Endothelial cell of umbilical vein (primary cell): ENCODE measurements around the gene CTTNBP2. TPM values are rescaled to one million over a fixed set of nuclear protein-coding genes. Genes with fewer than 3 reads are reported as not detected.

Source experiments
- BruUV-seq: library from RNA; stranded (reverse); fragments of 400-500 nt; replicated peaks from 2 replicates; lab custom pipeline; 2021; lab: Mats Ljungman, UMichigan
- CTCF ChIA-PET: fragments of 300-600, 350-600 bp; sonication (Branson Sonifier 250); formaldehyde crosslinking; loops from one replicate; lab custom pipeline; 2021; ENCODE audit warnings: antibody characterized with exemption, inconsistent platforms; lab: Charles Lee
- POLR2A ChIA-PET: fragments of 300-600, 350-600 bp; sonication (Branson Sonifier 250); formaldehyde crosslinking; loops from one replicate; lab custom pipeline; 2021; ENCODE audit warnings: antibody characterized with exemption, inconsistent platforms; lab: Charles Lee
- DNase-seq: peaks from one replicate; pipeline ENCODE4 v3.0.0-alpha.2; 2011; ENCODE audit warnings: low read depth, low spot score
- FAIRE-seq: peaks from 2 replicates; lab custom pipeline; 2011; peaks lifted over from hg19 to GRCh38; lab: Jason Lieb, UNC
- H2AFZ ChIP-seq: 2 replicates; pipeline ENCODE4 v1.6.0; 2012; ENCODE audit warnings: low read depth, low read length, control low read depth, inconsistent platforms
- H3K27ac ChIP-seq: 2 replicates; pipeline ENCODE4 v1.5.1; 2011; ENCODE audit warnings: low read depth, mild to moderate bottlenecking, control low read depth, low read length, moderate library complexity; ENCODE audit not compliant: insufficient read depth
- H3K27me3 ChIP-seq, 2 experiments: 2 replicates each; pipeline versions ENCODE4 v1.6.0 to v1.6.1; 2011; ENCODE audit warnings: low read length in 2 of 2, mixed read lengths in 1 of 2; ENCODE audit not compliant: control insufficient read depth in 2 of 2, insufficient read depth in 2 of 2
- H3K36me3 ChIP-seq, 2 experiments: 2 replicates in 1 of 2; 3 replicates in 1 of 2; pipeline ENCODE4 v1.5.1; 2011; ENCODE audit warnings: low read length in 2 of 2, mild to moderate bottlenecking in 1 of 2, moderate library complexity in 1 of 2; ENCODE audit not compliant: control insufficient read depth in 2 of 2, insufficient read depth in 2 of 2; ENCODE audit errors: extremely low read depth in 1 of 2
- H3K4me1 ChIP-seq: 3 replicates; pipeline ENCODE4 v1.5.1; 2011; ENCODE audit warnings: mild to moderate bottlenecking, low read length; ENCODE audit not compliant: control insufficient read depth, insufficient read depth; ENCODE audit errors: extremely low read depth
- H3K4me2 ChIP-seq: 2 replicates; pipeline ENCODE4 v1.6.1; 2011; ENCODE audit warnings: low read length, control low read depth, mixed read lengths; ENCODE audit not compliant: insufficient read depth
- H3K4me3 ChIP-seq, 3 experiments: fragments of 200-600 bp in 1 of 3; sonication (generic), shearing (Covaris generic) in 1 of 3; replicated peaks in 1 of 3; 2 replicates each; pipeline ENCODE4 v1.5.1; 2011 to 2016; ENCODE audit warnings: control low read depth in 3 of 3, low read length in 3 of 3, mild to moderate bottlenecking in 2 of 3, inconsistent platforms in 1 of 3, low read depth in 1 of 3, moderate library complexity in 1 of 3; ENCODE audit not compliant: insufficient read depth in 1 of 3
- H3K79me2 ChIP-seq: 2 replicates; pipeline ENCODE4 v1.6.0; 2012; ENCODE audit warnings: low read length, inconsistent platforms; ENCODE audit not compliant: control insufficient read depth, insufficient read depth
- H3K9ac ChIP-seq: replicated peaks from 2 replicates; pipeline ENCODE3; 2011; ENCODE audit warnings: low read length, control low read depth; ENCODE audit not compliant: insufficient read depth; ENCODE audit errors: extremely low read depth
- H3K9me1 ChIP-seq: replicated peaks from 3 replicates; pipeline ENCODE4 v1.6.0; 2011; ENCODE audit warnings: mild to moderate bottlenecking, low read length; ENCODE audit not compliant: control insufficient read depth, insufficient read depth; ENCODE audit errors: extremely low read depth
- H3K9me3 ChIP-seq: replicated peaks from 2 replicates; pipeline ENCODE4 v1.5.1; 2012; ENCODE audit warnings: low read length, inconsistent platforms; ENCODE audit not compliant: control insufficient read depth, insufficient read depth
- H4K20me1 ChIP-seq: replicated peaks from 2 replicates; pipeline ENCODE3; 2011; ENCODE audit warnings: mild to moderate bottlenecking, low read length; ENCODE audit not compliant: control insufficient read depth, insufficient read depth; ENCODE audit errors: extremely low read depth
- EZH2 ChIP-seq: IDR thresholded peaks from 2 replicates; pipeline ENCODE4 v1.6.1; 2012; ENCODE audit warnings: borderline replicate concordance, low read depth, mild to moderate bottlenecking, moderate library complexity, low read length, inconsistent platforms; ENCODE audit not compliant: severe bottlenecking
- FOS ChIP-seq: IDR thresholded peaks from 2 replicates; pipeline ENCODE4 v1.6.1; 2011; ENCODE audit warnings: mild to moderate bottlenecking, low read length, moderate library complexity, borderline replicate concordance; ENCODE audit not compliant: insufficient read depth
- GATA2 ChIP-seq: IDR thresholded peaks from 2 replicates; pipeline ENCODE4 v1.7.0; 2011; ENCODE audit warnings: low read depth, mild to moderate bottlenecking, moderate library complexity, mixed read lengths, low read length; ENCODE audit not compliant: insufficient read length, insufficient read depth
- JUN ChIP-seq: IDR thresholded peaks from 2 replicates; pipeline ENCODE4 v1.6.1; 2011; ENCODE audit warnings: borderline replicate concordance, low read depth; ENCODE audit not compliant: insufficient read length, insufficient read depth
- MYC ChIP-seq: IDR thresholded peaks from one replicate; pipeline ENCODE4 v1.6.1; 2011; ENCODE audit warnings: mild to moderate bottlenecking, low read depth, low read length
- POLR2A ChIP-seq: IDR thresholded peaks from 2 replicates; pipeline ENCODE4 v1.6.1; 2012; ENCODE audit warnings: low read depth, mild to moderate bottlenecking, control low read depth, low read length
- POLR2AphosphoS5 ChIP-seq: IDR thresholded peaks from 2 replicates; pipeline ENCODE4 v1.6.1; 2012; ENCODE audit warnings: low read depth, mild to moderate bottlenecking, control low read depth, low read length, moderate library complexity; ENCODE audit not compliant: insufficient read depth
- dilution Hi-C: fragments of 300-500 bp; cut with MboI; formaldehyde crosslinking; loops from one replicate; pipeline ENCODE4 v1.15.0; 2019; ENCODE audit warnings: low sequenced_read_pairs; ENCODE audit not compliant: extremely low pct_ligation_motif_present
- intact Hi-C: fragments of 100-400 bp; cut with micrococcal nuclease; formaldehyde crosslinking; loops from one replicate; pipeline ENCODE4 v1.10.0; 2022
- polyA plus RNA-seq, 4 experiments: library from polyadenylated mRNA; depleted of rRNA in 3 of 4; stranded (reverse) in 3 of 4; unstranded in 1 of 4; fragments of >200 nt; gene quantifications; 2 replicates each; pipeline versions ENCODE4 v1.2.1 to v1.2.3, GENCODE V29; 2011 to 2012; ENCODE audit warnings: missing spikeins in 1 of 4
- total RNA-seq: library from RNA; stranded (reverse); gene quantifications from 2 replicates; pipeline ENCODE4 v1.2.3, GENCODE V29; 2021
- TF ChIP-seq, protein P1 (sequence below), 2 donors: IDR thresholded peaks; 1 replicate in 1 of 2; 2 replicates in 1 of 2; pipeline ENCODE4 v1.5.1; 2011; ENCODE audit warnings: low read length in 2 of 2, mild to moderate bottlenecking in 2 of 2, moderate library complexity in 2 of 2, control low read depth in 1 of 2, inconsistent platforms in 1 of 2, low read depth in 1 of 2; ENCODE audit not compliant: insufficient read depth in 1 of 2; ENCODE audit errors: extremely low read depth in 1 of 2
- TF ChIP-seq, protein P2 (sequence below): IDR thresholded peaks from 2 replicates; pipeline ENCODE4 v1.6.1; 2011; ENCODE audit not compliant: insufficient read depth, insufficient read length

Gene CTTNBP2
- total and polyA plus RNA-seq, 2 donors (not counting 3 experiments of a cell fraction or from before 2014, with no cell fraction given) = 0.08 to 0.35 TPM

DNA sequence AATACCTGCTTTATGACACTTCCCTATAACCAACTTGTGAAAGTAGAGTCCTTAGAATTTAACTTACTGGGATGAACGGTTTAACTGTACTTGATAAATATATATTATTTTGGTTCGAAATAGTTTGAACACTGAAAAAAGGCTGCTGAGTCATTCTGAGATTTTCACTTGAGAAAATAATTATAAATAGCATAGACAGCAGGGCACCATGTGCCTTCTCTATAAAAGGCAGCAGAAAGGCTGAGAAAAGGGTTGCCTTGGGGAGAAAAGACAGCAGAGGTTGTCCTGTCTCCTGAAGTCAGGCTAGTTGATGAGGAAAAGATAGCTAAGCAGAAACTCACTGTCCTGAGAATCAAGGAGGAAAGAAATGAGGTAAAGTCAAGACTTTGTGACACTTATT is 92.4 kb downstream of the CTTNBP2 start:
- Histone ChIP-seq H2AFZ (no peak overlapping the region), H3K4me2 (no peak overlapping the region), H3K9me1 (no peaks in the 10 kb centered on the region), H3K4me1 (no peaks in the 10 kb centered on the region), H3K9me3 (no peaks in the 10 kb centered on the region), H4K20me1 (no peaks in the 10 kb centered on the region), H3K36me3 (no peaks in the 10 kb centered on the region), H3K9ac (no peak overlapping the region), H3K79me2 (no peaks in the 10 kb centered on the region), H3K27ac (no peak overlapping the region), H3K27me3 (no peaks in the 10 kb centered on the region), H3K4me3 (no peak overlapping the region)
- intact Hi-C loops (no loop called here), dilution Hi-C loops (no loop called here)
- TF ChIP-seq EZH2 = no peak
- DNase-seq (no peak), FAIRE-seq (no peak)
- ChIA-PET POLR2A (no interaction called here), CTCF (no interaction called here)
- BruUV-seq = no TSS peak

DNA sequence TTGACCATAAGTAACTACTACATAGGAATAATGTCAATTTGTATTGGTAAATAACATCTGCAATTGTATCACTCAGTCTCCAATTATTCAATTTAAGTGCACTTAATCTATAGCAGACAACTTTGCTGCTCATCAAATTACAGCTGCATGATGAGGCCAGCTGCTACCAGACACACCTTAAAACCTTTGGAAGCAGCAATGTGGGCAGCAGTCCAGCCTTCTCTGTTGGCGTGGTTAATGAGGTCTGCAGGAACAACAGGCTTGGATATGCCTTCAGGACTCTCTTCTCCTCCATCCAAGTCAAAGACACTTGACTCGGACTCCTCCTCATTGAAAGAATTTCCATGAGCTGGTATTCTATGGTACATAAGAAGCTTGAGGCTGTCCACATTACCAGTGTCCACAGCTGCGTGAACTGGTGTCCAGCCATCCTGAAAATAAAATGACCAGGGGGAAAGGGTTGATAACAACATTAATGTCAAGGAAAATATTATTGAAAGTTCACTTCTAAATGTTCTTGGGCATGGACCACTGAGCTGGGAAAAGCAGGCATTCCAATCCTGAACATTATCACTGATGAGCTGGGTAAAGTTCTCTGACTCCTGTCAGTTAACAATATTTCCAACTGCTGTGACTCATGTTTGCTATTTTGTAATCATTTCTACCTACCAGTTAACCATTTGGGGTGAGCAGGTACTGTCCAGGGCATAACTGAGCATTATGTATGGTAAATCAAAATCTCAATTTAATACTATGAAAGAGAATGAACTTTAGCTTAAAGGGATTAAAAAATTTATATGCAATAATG is 95.7 kb downstream of the CTTNBP2 start:
- no peaks in the 10 kb centered on the region for H3K9me1 ChIP-seq
- H3K27ac ChIP-seq = no peak overlapping the region
- no peaks in the 10 kb centered on the region for H3K4me1 ChIP-seq
- ChIA-PET CTCF (interaction anchor here (1.6 to 2.6 kb wide), 2 partner anchors 26 to 376 kb away, joined by 4 to 6 read pairs; no protein-coding TSS in a partner anchor), POLR2A (no interaction called here)
- no peaks in the 10 kb centered on the region for H3K36me3 ChIP-seq
- H2AFZ ChIP-seq = no peak overlapping the region
- intact Hi-C loops = no loop called here
- TF ChIP-seq POLR2A (no peak), JUN (no peak), POLR2AphosphoS5 (no peak), FOS (no peak), EZH2 (no peak), MYC (no peak), GATA2 (no peak)
- TF ChIP-seq, protein P1, sequence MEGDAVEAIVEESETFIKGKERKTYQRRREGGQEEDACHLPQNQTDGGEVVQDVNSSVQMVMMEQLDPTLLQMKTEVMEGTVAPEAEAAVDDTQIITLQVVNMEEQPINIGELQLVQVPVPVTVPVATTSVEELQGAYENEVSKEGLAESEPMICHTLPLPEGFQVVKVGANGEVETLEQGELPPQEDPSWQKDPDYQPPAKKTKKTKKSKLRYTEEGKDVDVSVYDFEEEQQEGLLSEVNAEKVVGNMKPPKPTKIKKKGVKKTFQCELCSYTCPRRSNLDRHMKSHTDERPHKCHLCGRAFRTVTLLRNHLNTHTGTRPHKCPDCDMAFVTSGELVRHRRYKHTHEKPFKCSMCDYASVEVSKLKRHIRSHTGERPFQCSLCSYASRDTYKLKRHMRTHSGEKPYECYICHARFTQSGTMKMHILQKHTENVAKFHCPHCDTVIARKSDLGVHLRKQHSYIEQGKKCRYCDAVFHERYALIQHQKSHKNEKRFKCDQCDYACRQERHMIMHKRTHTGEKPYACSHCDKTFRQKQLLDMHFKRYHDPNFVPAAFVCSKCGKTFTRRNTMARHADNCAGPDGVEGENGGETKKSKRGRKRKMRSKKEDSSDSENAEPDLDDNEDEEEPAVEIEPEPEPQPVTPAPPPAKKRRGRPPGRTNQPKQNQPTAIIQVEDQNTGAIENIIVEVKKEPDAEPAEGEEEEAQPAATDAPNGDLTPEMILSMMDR (IDR thresholded peaks at IDR 0.05; ENCODE audit: extremely low read depth in 1 of 2, insufficient read depth in 1 of 2, low read depth in 1 of 2, low read length in 2 of 2) = no peak
- TF ChIP-seq, protein P2, sequence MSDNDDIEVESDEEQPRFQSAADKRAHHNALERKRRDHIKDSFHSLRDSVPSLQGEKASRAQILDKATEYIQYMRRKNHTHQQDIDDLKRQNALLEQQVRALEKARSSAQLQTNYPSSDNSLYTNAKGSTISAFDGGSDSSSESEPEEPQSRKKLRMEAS = no peak
- dilution Hi-C loops = no loop called here
- no peak overlapping the region for H3K4me3 ChIP-seq
- no peaks in the 10 kb centered on the region for H3K9me3 ChIP-seq
- FAIRE-seq = no peak
- no peak for DNase-seq
- no peaks in the 10 kb centered on the region for H4K20me1 ChIP-seq
- no peak overlapping the region for H3K4me2 ChIP-seq
- H3K79me2 ChIP-seq = no peaks in the 10 kb centered on the region
- BruUV-seq = no TSS peak
- no peak overlapping the region for H3K9ac ChIP-seq
- no peaks in the 10 kb centered on the region for H3K27me3 ChIP-seq
